ENCODE data around the gene HES1.
"Not testable (repeated sequence)": the region's sequence is repeated elsewhere in the genome, so short reads cannot be mapped to it uniquely, and the experiment has no call there.

The HES1 gene

GRCh38 chr3:194124193-194124592, 11.8 kb upstream of the HES1 start:
- no peak for DNase-seq (ENCODE audit: low read depth in 3 of 3, low spot score in 1 of 3)

- DNase-seq (ENCODE audit: low read depth in 3 of 3, low spot score in 1 of 3), result no peak
Observed at GRCh38 chr3:194125442-194125841, 10.5 kb upstream of the HES1 start.

GRCh38 chr3:194126790-194127189, 9.2 kb upstream of the HES1 start:
- no peak for DNase-seq (ENCODE audit: low read depth in 3 of 3, low spot score in 1 of 3)

GRCh38 chr3:194128202-194128918, 7.6 kb upstream of the HES1 start:
- DNase-seq (ENCODE audit: low read depth in 3 of 3, low spot score in 1 of 3), result no peak

- DNase-seq (ENCODE audit: low read depth in 3 of 3, low spot score in 1 of 3), result not testable (repeated sequence)
Observed at GRCh38 chr3:194128919-194129295, 7.0 kb upstream of the HES1 start.

- DNase-seq (ENCODE audit: low read depth in 3 of 3, low spot score in 1 of 3), result no peak
Observed at GRCh38 chr3:194129581-194130133, 6.3 kb upstream of the HES1 start.

- no peak for DNase-seq (ENCODE audit: low read depth in 3 of 3, low spot score in 1 of 3)
Observed at GRCh38 chr3:194130188-194130587, 5.8 kb upstream of the HES1 start.

- DNase-seq (ENCODE audit: low read depth in 3 of 3, low spot score in 1 of 3), result no peak
Observed at GRCh38 chr3:194130807-194131589, 5.0 kb upstream of the HES1 start.

GRCh38 chr3:194132465-194133286, 3.3 kb upstream of the HES1 start:
- no peak for DNase-seq (ENCODE audit: low read depth in 3 of 3, low spot score in 1 of 3)

- peak in 1 of 3 donors; percentile 14 for DNase-seq (ENCODE audit: low read depth in 3 of 3, low spot score in 1 of 3)
Observed at GRCh38 chr3:194133661-194134230, 2.2 kb upstream of the HES1 start.

- peak in 1 of 3 donors; percentile 45 for DNase-seq (ENCODE audit: low read depth in 3 of 3, low spot score in 1 of 3)
Observed at GRCh38 chr3:194134231-194134756, 1.7 kb upstream of the HES1 start.

- DNase-seq (ENCODE audit: low read depth in 3 of 3, low spot score in 1 of 3), result peak; percentile 45 to 74 (median 47)
Observed at GRCh38 chr3:194134757-194135515, 1.0 kb upstream of the HES1 start.

GRCh38 chr3:194135516-194135805, 487 bp upstream of the HES1 start:
- no peak for DNase-seq (ENCODE audit: low read depth in 3 of 3, low spot score in 1 of 3)

- DNase-seq (ENCODE audit: low read depth in 3 of 3, low spot score in 1 of 3), result no peak
Observed at GRCh38 chr3:194136519-194137007, 615 bp downstream of the HES1 start.

GRCh38 chr3:194137008-194137505, 1.1 kb downstream of the HES1 start:
- peak in 1 of 3 donors; percentile 12 for DNase-seq (ENCODE audit: low read depth in 3 of 3, low spot score in 1 of 3)

- peak in 1 of 3 donors; percentile 39 for DNase-seq (ENCODE audit: low read depth in 3 of 3, low spot score in 1 of 3)
Observed at GRCh38 chr3:194137506-194138474, 1.8 kb downstream of the HES1 start.

- no peak for DNase-seq (ENCODE audit: low read depth in 3 of 3, low spot score in 1 of 3)
Observed at GRCh38 chr3:194138732-194139070, 2.8 kb downstream of the HES1 start.

GRCh38 chr3:194139071-194139813, 3.3 kb downstream of the HES1 start:
- DNase-seq (ENCODE audit: low read depth in 3 of 3, low spot score in 1 of 3), result no peak

Measured in stimulated activated CD4-positive, alpha-beta T cell treated with anti-CD3 and anti-CD28 coated beads, TNF-alpha, amount 100 ng/mL, for 1 hour (primary cell).